ENCODE results near the gene LARGE1.
A peak's percentile ranks its signal among the peaks of the same experiment; 100 is the strongest.

LARGE1 gene

DNA sequence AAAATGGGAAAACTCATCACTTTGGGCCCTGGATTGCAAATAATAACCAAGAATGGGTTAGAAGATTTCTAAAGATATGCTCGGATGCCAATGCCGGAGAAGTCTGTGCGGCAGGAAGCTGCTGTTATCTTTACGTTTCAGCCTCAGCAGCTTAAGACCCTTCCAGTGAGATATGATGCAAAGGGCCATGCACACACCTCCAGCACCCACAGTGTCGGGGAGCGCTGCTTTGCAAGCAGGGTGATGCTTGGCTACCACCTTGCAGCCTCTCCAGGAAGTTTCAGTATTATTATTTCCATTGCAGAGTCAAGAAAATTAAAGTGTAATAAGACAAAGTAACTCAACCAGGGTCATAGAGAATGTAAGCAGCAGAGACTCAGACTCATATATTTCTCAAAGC, 37.3 kb downstream of the LARGE1 start:
- H3K9me3 ChIP-seq (replicated peaks in 1 of 2; ENCODE audit: control insufficient read depth in 2 of 2, insufficient read depth in 1 of 2, low read depth in 1 of 2, low read length in 2 of 2), result no peaks in the 10 kb centered on the region
- peaks cover 2% of the 10 kb centered on the region for H3K79me1 ChIP-seq (ENCODE audit: low read depth, low read length)
- H3K4me3 ChIP-seq (ENCODE audit: low read length in 2 of 2), result no peak overlapping the region
- peaks cover 0 to 16% of the 10 kb centered on the region in 2 donors for H3K4me1 ChIP-seq (ENCODE audit: control insufficient read depth in 2 of 2, insufficient read depth in 1 of 2, low read depth in 1 of 2, low read length in 2 of 2)
- H2AFZ ChIP-seq (ENCODE audit: low read length), result no peak overlapping the region
- no peak overlapping the region for H3K4ac ChIP-seq (ENCODE audit: low read length)
- H2BK15ac ChIP-seq (ENCODE audit: low read length), result no peak overlapping the region
- H3K36me3 ChIP-seq (replicated peaks in 1 of 2; ENCODE audit: control insufficient read depth in 2 of 2, insufficient read depth in 2 of 2, low read length in 2 of 2), result peaks cover 0 to 2% of the 10 kb centered on the region in 2 donors
- no peaks in the 10 kb centered on the region for H3K27me3 ChIP-seq (ENCODE audit: control insufficient read depth in 3 of 3, insufficient read depth in 3 of 3, low read depth in 1 of 3, low read length in 3 of 3)
- no CpG with 5 or more reads among the region's 6 CpGs for WGBS, 2 donors (ENCODE audit: extremely low coverage in 2 of 2, insufficient read length in 2 of 2, insufficient replicate concordance in 1 of 2)
- no peak overlapping the region for H4K91ac ChIP-seq (ENCODE audit: low read depth, low read length, poor library complexity)
- no peak for DNase-seq (ENCODE audit: low spot score)
- H3K9ac ChIP-seq (ENCODE audit: low read depth, low read length, poor library complexity), result no peak overlapping the region
- H2BK12ac ChIP-seq (ENCODE audit: low read length), result no peak overlapping the region
- H4K8ac ChIP-seq (ENCODE audit: low read depth, low read length), result no peak overlapping the region
- no peak overlapping the region for H2BK5ac ChIP-seq (ENCODE audit: low read length)
- H3K14ac ChIP-seq (ENCODE audit: low read length), result no peak overlapping the region
- H3K27ac ChIP-seq (replicated peaks; ENCODE audit: low read length), result no peak overlapping the region
- H3K18ac ChIP-seq (ENCODE audit: low read length), result no peak overlapping the region
- no peak overlapping the region for H2BK120ac ChIP-seq (ENCODE audit: low read depth, low read length)
- no peak overlapping the region for H3K4me2 ChIP-seq (ENCODE audit: insufficient read depth, low read length, poor library complexity, severe bottlenecking)
- H3K23ac ChIP-seq (ENCODE audit: low read depth, low read length, poor library complexity), result no peak overlapping the region
- H2AK5ac ChIP-seq (ENCODE audit: low read depth, low read length), result no peak overlapping the region

DNA sequence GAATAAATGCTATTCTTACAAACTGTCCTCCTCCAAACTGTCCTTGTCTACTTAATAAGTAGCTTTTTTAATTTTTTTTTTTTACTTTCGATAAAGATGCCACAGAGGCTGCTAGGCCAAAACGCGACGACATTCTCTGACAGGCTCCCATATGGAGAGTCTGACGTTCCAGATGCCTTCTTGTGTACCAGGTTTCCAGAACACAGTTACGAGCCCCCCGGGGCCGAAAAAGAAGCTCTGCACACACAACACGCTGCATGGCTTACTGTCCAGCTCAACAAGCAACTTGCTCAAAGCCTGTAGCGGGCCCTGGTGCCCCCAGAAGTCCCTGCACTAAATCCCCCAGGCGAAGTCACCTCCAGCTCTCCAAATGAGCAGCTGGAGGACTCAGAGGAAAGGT, 39.3 kb downstream of the LARGE1 start:
- no CpG with 5 or more reads among the region's 11 CpGs for WGBS, 2 donors (ENCODE audit: extremely low coverage in 2 of 2, insufficient read length in 2 of 2, insufficient replicate concordance in 1 of 2)

DNA sequence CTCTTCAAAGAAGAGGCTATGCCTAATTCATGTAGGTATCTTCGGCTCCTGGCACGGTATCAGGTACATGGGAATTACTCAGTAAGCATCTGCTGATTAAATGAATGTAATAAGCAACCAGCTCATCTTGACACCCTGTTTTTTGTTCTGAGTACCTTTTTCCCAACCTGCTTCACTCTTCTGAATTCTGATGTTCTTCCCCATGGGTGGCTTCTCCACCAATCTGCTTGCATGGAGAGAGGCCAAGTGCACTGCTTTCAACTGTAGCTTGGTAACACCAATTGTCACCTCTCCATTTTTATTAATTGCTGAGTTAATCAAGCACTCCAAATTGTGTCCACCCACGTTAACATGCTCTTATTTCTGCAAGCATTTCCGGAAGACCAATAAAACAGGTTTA, 40.5 kb downstream of the LARGE1 start:
- no peak overlapping the region for H3K27ac ChIP-seq (replicated peaks; ENCODE audit: low read length)
- peaks cover 0 to 2% of the 10 kb centered on the region in 2 donors for H3K36me3 ChIP-seq (replicated peaks in 1 of 2; ENCODE audit: control insufficient read depth in 2 of 2, insufficient read depth in 2 of 2, low read length in 2 of 2)
- H2AK5ac ChIP-seq (ENCODE audit: low read depth, low read length), result no peak overlapping the region
- no peak overlapping the region for H3K4me3 ChIP-seq (ENCODE audit: low read length in 2 of 2)
- no peaks in the 10 kb centered on the region for H3K27me3 ChIP-seq (ENCODE audit: control insufficient read depth in 3 of 3, insufficient read depth in 3 of 3, low read depth in 1 of 3, low read length in 3 of 3)
- DNase-seq (ENCODE audit: low spot score), result no peak
- no peak overlapping the region for H3K14ac ChIP-seq (ENCODE audit: low read length)
- H3K18ac ChIP-seq (ENCODE audit: low read length), result no peak overlapping the region
- H3K4me1 ChIP-seq (ENCODE audit: control insufficient read depth in 2 of 2, insufficient read depth in 1 of 2, low read depth in 1 of 2, low read length in 2 of 2), result peaks cover 6 to 13% of the 10 kb centered on the region in 2 donors
- no peak overlapping the region for H2BK5ac ChIP-seq (ENCODE audit: low read length)
- no peak overlapping the region for H4K91ac ChIP-seq (ENCODE audit: low read depth, low read length, poor library complexity)
- H3K23ac ChIP-seq (ENCODE audit: low read depth, low read length, poor library complexity), result no peak overlapping the region
- H3K4ac ChIP-seq (ENCODE audit: low read length), result no peak overlapping the region
- H3K4me2 ChIP-seq (ENCODE audit: insufficient read depth, low read length, poor library complexity, severe bottlenecking), result no peak overlapping the region
- H3K9me3 ChIP-seq (replicated peaks in 1 of 2; ENCODE audit: control insufficient read depth in 2 of 2, insufficient read depth in 1 of 2, low read depth in 1 of 2, low read length in 2 of 2), result no peaks in the 10 kb centered on the region
- no peak overlapping the region for H4K8ac ChIP-seq (ENCODE audit: low read depth, low read length)
- no peak overlapping the region for H2BK15ac ChIP-seq (ENCODE audit: low read length)
- no peak overlapping the region for H2BK12ac ChIP-seq (ENCODE audit: low read length)
- no CpG with 5 or more reads among the region's 4 CpGs for WGBS, 2 donors (ENCODE audit: extremely low coverage in 2 of 2, insufficient read length in 2 of 2, insufficient replicate concordance in 1 of 2)
- H3K79me1 ChIP-seq (ENCODE audit: low read depth, low read length), result peaks cover 2% of the 10 kb centered on the region
- no peak overlapping the region for H2BK120ac ChIP-seq (ENCODE audit: low read depth, low read length)
- H2AFZ ChIP-seq (ENCODE audit: low read length), result no peak overlapping the region
- H3K9ac ChIP-seq (ENCODE audit: low read depth, low read length, poor library complexity), result no peak overlapping the region

More for the DNA sequence above, 39.3 kb downstream of the LARGE1 start:
- Histone ChIP-seq H3K79me1 (ENCODE audit: low read depth, low read length) (peaks cover 2% of the 10 kb centered on the region), H3K18ac (ENCODE audit: low read length) (no peak overlapping the region), H2AK5ac (ENCODE audit: low read depth, low read length) (no peak overlapping the region), H3K27me3 (ENCODE audit: control insufficient read depth in 3 of 3, insufficient read depth in 3 of 3, low read depth in 1 of 3, low read length in 3 of 3) (no peaks in the 10 kb centered on the region), H2BK12ac (ENCODE audit: low read length) (no peak overlapping the region), H2BK120ac (ENCODE audit: low read depth, low read length) (no peak overlapping the region), H3K4me1 (ENCODE audit: control insufficient read depth in 2 of 2, insufficient read depth in 1 of 2, low read depth in 1 of 2, low read length in 2 of 2) (peaks cover 6 to 12% of the 10 kb centered on the region in 2 donors), H3K9me3 (replicated peaks in 1 of 2; ENCODE audit: control insufficient read depth in 2 of 2, insufficient read depth in 1 of 2, low read depth in 1 of 2, low read length in 2 of 2) (no peaks in the 10 kb centered on the region), H2BK5ac (ENCODE audit: low read length) (no peak overlapping the region), H3K23ac (ENCODE audit: low read depth, low read length, poor library complexity) (no peak overlapping the region), H3K4me2 (ENCODE audit: insufficient read depth, low read length, poor library complexity, severe bottlenecking) (no peak overlapping the region), H4K91ac (ENCODE audit: low read depth, low read length, poor library complexity) (no peak overlapping the region), H4K8ac (ENCODE audit: low read depth, low read length) (no peak overlapping the region), H3K27ac (replicated peaks; ENCODE audit: low read length) (no peak overlapping the region), H3K9ac (ENCODE audit: low read depth, low read length, poor library complexity) (no peak overlapping the region), H3K14ac (ENCODE audit: low read length) (no peak overlapping the region), H2AFZ (ENCODE audit: low read length) (no peak overlapping the region), H3K4ac (ENCODE audit: low read length) (no peak overlapping the region), H3K36me3 (replicated peaks in 1 of 2; ENCODE audit: control insufficient read depth in 2 of 2, insufficient read depth in 2 of 2, low read length in 2 of 2) (peaks cover 0 to 2% of the 10 kb centered on the region in 2 donors), H2BK15ac (ENCODE audit: low read length) (no peak overlapping the region), H3K4me3 (ENCODE audit: low read length in 2 of 2) (no peak overlapping the region)
- DNase-seq (ENCODE audit: low spot score), result no peak

DNA sequence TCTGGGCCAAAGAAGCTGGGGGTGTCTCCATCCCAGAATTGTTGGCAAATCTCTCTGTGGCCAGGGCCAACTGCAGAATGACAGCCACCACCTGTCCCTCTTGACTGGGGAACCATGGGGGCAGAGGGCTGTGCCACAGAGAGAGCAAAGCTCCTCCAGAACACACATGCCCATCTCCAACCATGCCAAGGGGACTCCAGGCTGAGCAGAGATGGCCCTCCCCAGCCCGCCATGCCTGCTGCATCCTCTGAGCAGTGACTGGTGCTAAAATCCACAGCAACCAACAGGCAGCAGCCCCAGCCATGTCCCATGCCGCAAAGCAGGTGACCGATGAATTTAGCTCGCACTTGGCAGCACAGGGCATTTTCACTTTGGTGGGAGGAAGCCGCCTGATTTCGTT, 45.0 kb downstream of the LARGE1 start:
- peak overlapping the region; percentile 49 for H3K18ac ChIP-seq (ENCODE audit: low read length)
- no peaks in the 10 kb centered on the region for H3K36me3 ChIP-seq (replicated peaks in 1 of 2; ENCODE audit: control insufficient read depth in 2 of 2, insufficient read depth in 2 of 2, low read length in 2 of 2)
- H3K4ac ChIP-seq (ENCODE audit: low read length), result no peak overlapping the region
- no peak overlapping the region for H3K14ac ChIP-seq (ENCODE audit: low read length)
- no peak overlapping the region for H2BK15ac ChIP-seq (ENCODE audit: low read length)
- peak overlapping the region; percentile 27 for H2AK5ac ChIP-seq (ENCODE audit: low read depth, low read length)
- no peak overlapping the region for H2BK12ac ChIP-seq (ENCODE audit: low read length)
- no peak overlapping the region for H4K8ac ChIP-seq (ENCODE audit: low read depth, low read length)
- no peak overlapping the region for H2BK120ac ChIP-seq (ENCODE audit: low read depth, low read length)
- peaks cover 3% of the 10 kb centered on the region for H3K79me1 ChIP-seq (ENCODE audit: low read depth, low read length)
- H3K27ac ChIP-seq (replicated peaks; ENCODE audit: low read length), result no peak overlapping the region
- no peaks in the 10 kb centered on the region for H3K27me3 ChIP-seq (ENCODE audit: control insufficient read depth in 3 of 3, insufficient read depth in 3 of 3, low read depth in 1 of 3, low read length in 3 of 3)
- no peak overlapping the region for H3K9ac ChIP-seq (ENCODE audit: low read depth, low read length, poor library complexity)
- no peak for DNase-seq (ENCODE audit: low spot score)
- H2BK5ac ChIP-seq (ENCODE audit: low read length), result no peak overlapping the region
- H2AFZ ChIP-seq (ENCODE audit: low read length), result no peak overlapping the region
- no peak overlapping the region for H3K23ac ChIP-seq (ENCODE audit: low read depth, low read length, poor library complexity)
- H3K9me3 ChIP-seq (replicated peaks in 1 of 2; ENCODE audit: control insufficient read depth in 2 of 2, insufficient read depth in 1 of 2, low read depth in 1 of 2, low read length in 2 of 2), result no peaks in the 10 kb centered on the region
- no peak overlapping the region for H4K91ac ChIP-seq (ENCODE audit: low read depth, low read length, poor library complexity)
- no CpG with 5 or more reads among the region's 6 CpGs for WGBS, 2 donors (ENCODE audit: extremely low coverage in 2 of 2, insufficient read length in 2 of 2, insufficient replicate concordance in 1 of 2)
- H3K4me3 ChIP-seq (ENCODE audit: low read length in 2 of 2), result no peak overlapping the region
- peaks cover 13 to 22% of the 10 kb centered on the region in 2 donors for H3K4me1 ChIP-seq (ENCODE audit: control insufficient read depth in 2 of 2, insufficient read depth in 1 of 2, low read depth in 1 of 2, low read length in 2 of 2)
- no peak overlapping the region for H3K4me2 ChIP-seq (ENCODE audit: insufficient read depth, low read length, poor library complexity, severe bottlenecking)
